K562 (cell line): ENCODE measurements around the gene GSTM1. TPM values are rescaled to one million over a fixed set of nuclear protein-coding genes. Genes with fewer than 3 reads are reported as not detected.

Source experiments
- FOXA3 ChIP-seq, 2 experiments: fragments of 450-650 bp in 1 of 2; sonication (generic) in 1 of 2; formaldehyde crosslinking; IDR thresholded peaks in 1 of 2; conservative IDR thresholded peaks in 1 of 2; 2 replicates each; pipeline versions ENCODE4 v1.4.0 to v1.8.0; 2020 to 2022; ENCODE audit warnings: mild to moderate bottlenecking in 2 of 2, missing genetic modification reagents in 1 of 2
- NCOA4 ChIP-seq: fragments of 450-650 bp; IDR thresholded peaks from 2 replicates; pipeline ENCODE4 v1.6.1; 2018; ENCODE audit warnings: mild to moderate bottlenecking; ENCODE audit not compliant: partially characterized antibody
- TEAD1 ChIP-seq, 2 experiments: fragments of 450-650 bp in 1 of 2; sonication (generic) in 1 of 2; formaldehyde crosslinking; IDR thresholded peaks; 2 replicates each; pipeline versions ENCODE4 v1.4.0 to v1.8.0; 2020 to 2022; ENCODE audit warnings: mild to moderate bottlenecking in 2 of 2, missing genetic modification reagents in 1 of 2
- THAP7 ChIP-seq: fragments of 250-450 bp; sonication (Bioruptor Pico); IDR thresholded peaks from 2 replicates; pipeline ENCODE4 v1.5.0; 2021
- ZNF143 ChIP-seq: sonication (generic); formaldehyde crosslinking; IDR thresholded peaks from 2 replicates; pipeline ENCODE4 v1.9.0; 2022; ENCODE audit warnings: mild to moderate bottlenecking, missing genetic modification reagents
- polyA plus RNA-seq, 8 experiments: library from polyadenylated mRNA; depleted of rRNA in 4 of 8; stranded (reverse) in 5 of 8; unstranded in 3 of 8; fragments of >200 nt; fragmentation: Nextera tagmentation in 2 of 8; fragmentation: Illumina TruSeq in 1 of 8; extraction: Ambion mirVana in 2 of 8; extraction: Trizol in 1 of 8; gene quantifications; 2 replicates each; pipeline versions ENCODE4 v1.2.1 to v1.2.3, GENCODE V29; 2011 to 2014; ENCODE audit warnings: inconsistent platforms in 1 of 8, missing spikeins in 1 of 8
- total RNA-seq, 7 experiments: library from RNA; depleted of rRNA in 6 of 7; stranded (reverse); fragments of >200 nt in 6 of 7; fragmentation: Illumina TruSeq in 2 of 7; extraction: Trizol in 2 of 7; gene quantifications; 2 replicates each; pipeline versions ENCODE4 v1.2.1 to v1.2.3, GENCODE V29; 2011 to 2021; ENCODE audit warnings: low replicate concordance in 1 of 7
- TF ChIP-seq, protein P1 (sequence below), 2 experiments: fragments of 450-650 bp in 1 of 2; sonication (generic) in 1 of 2; formaldehyde crosslinking in 1 of 2; IDR thresholded peaks; 2 replicates each; pipeline versions ENCODE4 v1.7.1 to v1.9.0; 2016 to 2022; ENCODE audit warnings: inconsistent platforms in 1 of 2, mild to moderate bottlenecking in 1 of 2, missing genetic modification reagents in 1 of 2

GSTM1 gene
- total and polyA plus RNA-seq, 9 of the 15 experiments (the other 6 are each of a cell fraction or from before 2014, with no cell fraction given), result not detected

GRCh38 chr1:109687641-109688499 lies at the start of gene GSTM1 (continued):
- TF ChIP-seq THAP7 (CRISPR knock-in tag) (no peak), NCOA4 (no peak), ZNF143 (no peak), FOXA3 (CRISPR knock-in tag; conservative IDR thresholded peaks at IDR 0.05 in 1 of 2, IDR thresholded peaks at IDR 0.05 in 1 of 2) (no peak), TEAD1 (CRISPR knock-in tag; IDR thresholded peaks at IDR 0.05) (no peak)
- TF ChIP-seq, protein P1, sequence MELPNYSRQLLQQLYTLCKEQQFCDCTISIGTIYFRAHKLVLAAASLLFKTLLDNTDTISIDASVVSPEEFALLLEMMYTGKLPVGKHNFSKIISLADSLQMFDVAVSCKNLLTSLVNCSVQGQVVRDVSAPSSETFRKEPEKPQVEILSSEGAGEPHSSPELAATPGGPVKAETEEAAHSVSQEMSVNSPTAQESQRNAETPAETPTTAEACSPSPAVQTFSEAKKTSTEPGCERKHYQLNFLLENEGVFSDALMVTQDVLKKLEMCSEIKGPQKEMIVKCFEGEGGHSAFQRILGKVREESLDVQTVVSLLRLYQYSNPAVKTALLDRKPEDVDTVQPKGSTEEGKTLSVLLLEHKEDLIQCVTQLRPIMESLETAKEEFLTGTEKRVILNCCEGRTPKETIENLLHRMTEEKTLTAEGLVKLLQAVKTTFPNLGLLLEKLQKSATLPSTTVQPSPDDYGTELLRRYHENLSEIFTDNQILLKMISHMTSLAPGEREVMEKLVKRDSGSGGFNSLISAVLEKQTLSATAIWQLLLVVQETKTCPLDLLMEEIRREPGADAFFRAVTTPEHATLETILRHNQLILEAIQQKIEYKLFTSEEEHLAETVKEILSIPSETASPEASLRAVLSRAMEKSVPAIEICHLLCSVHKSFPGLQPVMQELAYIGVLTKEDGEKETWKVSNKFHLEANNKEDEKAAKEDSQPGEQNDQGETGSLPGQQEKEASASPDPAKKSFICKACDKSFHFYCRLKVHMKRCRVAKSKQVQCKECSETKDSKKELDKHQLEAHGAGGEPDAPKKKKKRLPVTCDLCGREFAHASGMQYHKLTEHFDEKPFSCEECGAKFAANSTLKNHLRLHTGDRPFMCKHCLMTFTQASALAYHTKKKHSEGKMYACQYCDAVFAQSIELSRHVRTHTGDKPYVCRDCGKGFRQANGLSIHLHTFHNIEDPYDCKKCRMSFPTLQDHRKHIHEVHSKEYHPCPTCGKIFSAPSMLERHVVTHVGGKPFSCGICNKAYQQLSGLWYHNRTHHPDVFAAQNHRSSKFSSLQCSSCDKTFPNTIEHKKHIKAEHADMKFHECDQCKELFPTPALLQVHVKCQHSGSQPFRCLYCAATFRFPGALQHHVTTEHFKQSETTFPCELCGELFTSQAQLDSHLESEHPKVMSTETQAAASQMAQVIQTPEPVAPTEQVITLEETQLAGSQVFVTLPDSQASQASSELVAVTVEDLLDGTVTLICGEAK (IDR thresholded peaks at IDR 0.05), result no peak
- TF ChIP-seq, protein P1 (CRISPR knock-in tag; IDR thresholded peaks at IDR 0.05), result no peak
